HCT116 (cell line): Measurements from ENCODE around the gene MTA2. TPM values are rescaled to one million over a fixed set of nuclear protein-coding genes. Genes with fewer than 3 reads are reported as not detected.
"Not testable (repeated sequence)": the region's sequence is repeated elsewhere in the genome, so short reads cannot be mapped to it uniquely, and the experiment has no call there.

Experiments
- ATAC-seq: fragments of 200-7000 bp; cut with Tn5 transposase; 2 replicates; pipeline ENCODE4 v1.9.1; 2020; ENCODE audit warnings: mild to moderate bottlenecking, moderate library complexity
- BruUV-seq: library from RNA; stranded (reverse); fragments of 400-500 nt; replicated peaks from 2 replicates; lab custom pipeline; 2021; lab: Mats Ljungman, UMichigan
- CTCF ChIA-PET: fragments of 300-600 bp; sonication (Branson Sonifier 250); formaldehyde crosslinking; loops from one replicate; lab custom pipeline; 2021; ENCODE audit warnings: antibody characterized with exemption; lab: Charles Lee
- POLR2A ChIA-PET: fragments of 300-600, 350-600 bp; sonication (Branson Sonifier 250); formaldehyde crosslinking; loops from one replicate; lab custom pipeline; 2021; ENCODE audit warnings: antibody characterized with exemption; lab: Charles Lee
- RAD21 ChIA-PET, 2 experiments: fragments of 300-600 bp; sonication (Branson Sonifier 250); formaldehyde crosslinking; loops; one replicate each; lab custom pipeline; 2023; ENCODE audit warnings: low total read pairs in 2 of 2; ENCODE audit not compliant: uncharacterized antibody in 2 of 2, unreplicated experiment in 2 of 2, low non-redundant PET in 1 of 2; lab: Charles Lee
- DNase-seq: peaks from one replicate; pipeline ENCODE4 v3.0.0-alpha.2; 2010; ENCODE audit warnings: low read depth, low spot score
- H2AFZ ChIP-seq: fragments of 200-600 bp; shearing (Covaris generic), sonication (generic); 2 replicates; pipeline ENCODE4 v1.6.1; 2017; ENCODE audit warnings: low read depth, mixed run types, mixed read lengths, antibody characterized with exemption, low read length; ENCODE audit not compliant: poor library complexity, severe bottlenecking
- H3K27ac ChIP-seq: 2 replicates; pipeline ENCODE4 v1.5.1; 2012; ENCODE audit warnings: low read depth, low read length
- H3K27me3 ChIP-seq: fragments of 200-600 bp; sonication (generic); 2 replicates; pipeline ENCODE4 v1.6.1; 2016; ENCODE audit warnings: mixed run types, low read length, mixed read lengths; ENCODE audit not compliant: insufficient read depth
- H3K36me3 ChIP-seq, 2 experiments: fragments of 200-500 bp in 1 of 2; fragments of 200-600 bp in 1 of 2; sonication (Bioruptor generic) in 1 of 2; sonication (generic) in 1 of 2; 2 replicates each; pipeline versions ENCODE4 v1.5.1 to v1.6.1; 2014 to 2016; ENCODE audit warnings: low read length in 2 of 2, inconsistent platforms in 1 of 2, mixed read lengths in 1 of 2, mixed run types in 1 of 2; ENCODE audit not compliant: insufficient read depth in 2 of 2, control insufficient read depth in 1 of 2
- H3K4me1 ChIP-seq, 2 experiments: fragments of 200-600 bp in 1 of 2; sonication (generic) in 1 of 2; 2 replicates each; pipeline versions ENCODE4 v1.5.1 to v1.6.1; 2012 to 2017; ENCODE audit warnings: low read length in 2 of 2, inconsistent platforms in 1 of 2, mild to moderate bottlenecking in 1 of 2, mixed read lengths in 1 of 2, mixed run types in 1 of 2, moderate library complexity in 1 of 2; ENCODE audit not compliant: insufficient read depth in 2 of 2, control insufficient read depth in 1 of 2
- H3K4me2 ChIP-seq: fragments of 200-600 bp; sonication (generic); 2 replicates; pipeline ENCODE4 v1.6.1; 2017; ENCODE audit warnings: mixed run types, low read length, mixed read lengths
- H3K4me3 ChIP-seq, 2 experiments: fragments of 200-600 bp in 1 of 2; sonication (generic) in 1 of 2; replicated peaks in 1 of 2; 2 replicates each; pipeline ENCODE4 v1.5.1; 2011 to 2016; ENCODE audit warnings: low read length in 2 of 2, control low read depth in 1 of 2, low read depth in 1 of 2, mild to moderate bottlenecking in 1 of 2, mixed read lengths in 1 of 2, mixed run types in 1 of 2
- H3K79me2 ChIP-seq: fragments of 200-600 bp; sonication (generic); 2 replicates; pipeline ENCODE4 v1.6.1; 2017; ENCODE audit warnings: mild to moderate bottlenecking, mixed run types, low read length, moderate library complexity, mixed read lengths; ENCODE audit not compliant: insufficient read depth
- H3K9ac ChIP-seq: fragments of 200-600 bp; sonication (generic); 2 replicates; pipeline ENCODE4 v1.6.1; 2016; ENCODE audit warnings: low read length, mixed read lengths
- H3K9me2 ChIP-seq: fragments of 200-600 bp; sonication (generic), shearing (Covaris generic); 2 replicates; pipeline ENCODE4 v1.6.1; 2017; ENCODE audit warnings: mixed run types, mild to moderate bottlenecking, moderate library complexity; ENCODE audit not compliant: insufficient read depth
- H3K9me3 ChIP-seq, 2 experiments: fragments of 200-500 bp in 1 of 2; fragments of 200-600 bp in 1 of 2; sonication (Bioruptor generic) in 1 of 2; sonication (generic) in 1 of 2; 2 replicates each; pipeline ENCODE4 v1.6.1; 2014 to 2017; ENCODE audit warnings: low read length in 2 of 2, mixed read lengths in 2 of 2, inconsistent platforms in 1 of 2, low read depth in 1 of 2, mild to moderate bottlenecking in 1 of 2, mixed run types in 1 of 2, moderate library complexity in 1 of 2; ENCODE audit not compliant: control insufficient read depth in 1 of 2, insufficient read depth in 1 of 2
- H4K20me1 ChIP-seq: fragments of 200-600 bp; sonication (generic), shearing (Covaris generic); 2 replicates; pipeline ENCODE4 v1.6.1; 2017; ENCODE audit warnings: mixed run types, mild to moderate bottlenecking, moderate library complexity; ENCODE audit not compliant: insufficient read depth
- ATF3 ChIP-seq: IDR thresholded peaks from 2 replicates; pipeline ENCODE4 v1.6.1; 2012
- CEBPB ChIP-seq: IDR thresholded peaks from 2 replicates; pipeline ENCODE4 v1.6.1; 2012; ENCODE audit warnings: low read depth
- CTCF ChIP-seq, 3 experiments: fragments of 200-600 bp in 1 of 3; sonication (generic) in 1 of 3; IDR thresholded peaks in 2 of 3; conservative IDR thresholded peaks in 1 of 3; 2 replicates each; pipeline ENCODE4 v1.5.1; 2012 to 2017; ENCODE audit warnings: low read depth in 2 of 3, low read length in 2 of 3, antibody characterized with exemption in 1 of 3, borderline replicate concordance in 1 of 3, control low read depth in 1 of 3, mild to moderate bottlenecking in 1 of 3, mixed read lengths in 1 of 3, mixed run types in 1 of 3, moderate library complexity in 1 of 3; ENCODE audit not compliant: insufficient read depth in 1 of 3
- EZH2 ChIP-seq: fragments of 200-600 bp; sonication (generic); IDR thresholded peaks from 2 replicates; pipeline ENCODE4 v1.6.1; 2017; ENCODE audit warnings: antibody characterized with exemption, mixed run types
- EZH2phosphoT487 ChIP-seq: fragments of 200-600 bp; IDR thresholded peaks from 2 replicates; pipeline ENCODE4 v1.6.1; 2018; ENCODE audit warnings: antibody characterized with exemption, borderline replicate concordance
- JUND ChIP-seq: IDR thresholded peaks from 2 replicates; pipeline ENCODE4 v1.6.1; 2012
- REST ChIP-seq: IDR thresholded peaks from 2 replicates; pipeline ENCODE4 v1.6.1; 2012; ENCODE audit warnings: low read depth
- SIN3A ChIP-seq: IDR thresholded peaks from 2 replicates; pipeline ENCODE4 v1.6.1; 2012; ENCODE audit warnings: low read depth
- TCF7L2 ChIP-seq: IDR thresholded peaks from 2 replicates; pipeline ENCODE4 v1.7.0; 2011; ENCODE audit warnings: borderline replicate concordance, inconsistent platforms; ENCODE audit not compliant: insufficient read depth, insufficient read length; ENCODE audit errors: extremely low read depth
- intact Hi-C: fragments of 100-400 bp; cut with micrococcal nuclease; formaldehyde crosslinking; loops from 2 replicates; pipeline ENCODE4 v1.10.0; 2022
- total RNA-seq: library from RNA; stranded (reverse); gene quantifications from one replicate; pipeline ENCODE4 v1.2.1, GENCODE V29; 2021; ENCODE audit not compliant: unreplicated experiment

The MTA2 gene
- total RNA-seq, 1 experiment from 2014 or later: 98.9 TPM

- Histone ChIP-seq H3K4me1 (peaks cover 70 to 87% of the 10 kb centered on the region in 2 experiments), H3K27me3 (no peaks in the 10 kb centered on the region), H3K9me2 (no peaks in the 10 kb centered on the region), H3K79me2 (peaks cover 6% of the 10 kb centered on the region), H3K4me3 (peak overlapping the region; percentile 36 to 52), H3K27ac (peak overlapping the region; percentile 99), H3K9me3 (no peaks in the 10 kb centered on the region), H3K36me3 (no peaks in the 10 kb centered on the region; a peak in 1 of 4 replicates), H2AFZ (no peak overlapping the region), H3K4me2 (peak overlapping the region; percentile 94), H4K20me1 (no peaks in the 10 kb centered on the region), H3K9ac (peak overlapping the region; percentile 81)
- ChIA-PET RAD21 (interaction anchor here (0.7 to 2.3 kb wide), 5 partner anchors 8 to 128 kb away, joined by 3 to 8 read pairs (median 6); no protein-coding TSS in a partner anchor), CTCF (interaction anchor here (1.0 to 3.8 kb wide), 5 partner anchors 9 to 158 kb away, joined by 3 to 39 read pairs (median 9); partner anchors contain the start of gene TUT1), POLR2A (interaction anchor here (0.8 to 2.1 kb wide), 15 partner anchors 8 to 289 kb away, joined by 3 to 15 read pairs (median 5); partner anchors contain the start of genes B3GAT3, C11orf98, CSKMT and EEF1G)
- no peak for ATAC-seq
- TF ChIP-seq CTCF (IDR thresholded peaks at IDR 0.05 in 2 of 3, conservative IDR thresholded peaks at IDR 0.05 in 1 of 3; ENCODE audit: borderline replicate concordance in 1 of 3, insufficient read depth in 1 of 3, low read depth in 2 of 3, low read length in 2 of 3) (no peak), EZH2 (no peak), TCF7L2 (no peak), REST (no peak), ATF3 (no peak), JUND (no peak), CEBPB (no peak), EZH2phosphoT487 (no peak), SIN3A (no peak)
- no TSS peak for BruUV-seq
- no peak for DNase-seq
- intact Hi-C loops: no loop called here
Observed at GRCh38 chr11:62552485-62553079, 49.1 kb downstream of the MTA2 start.

- H3K4me3 ChIP-seq, BruUV-seq, H3K36me3 ChIP-seq, H3K4me2 ChIP-seq, H2AFZ ChIP-seq, ATAC-seq, H3K9me3 ChIP-seq, H3K27ac ChIP-seq, H3K27me3 ChIP-seq, DNase-seq, RAD21 ChIA-PET, intact Hi-C loops, POLR2A ChIA-PET, H4K20me1 ChIP-seq, H3K9ac ChIP-seq, H3K9me2 ChIP-seq: not testable (repeated sequence)
- peaks cover 14% of the 10 kb centered on the region for H3K79me2 ChIP-seq
- CTCF ChIA-PET: interaction anchor here (1.7 to 2.0 kb wide), 2 partner anchors 10 to 156 kb away, joined by 4 to 8 read pairs; no protein-coding TSS in a partner anchor
- peaks cover 56 to 74% of the 10 kb centered on the region in 2 experiments for H3K4me1 ChIP-seq
Observed at GRCh38 chr11:62550478-62550877, 51.2 kb downstream of the MTA2 start.
